Measurements from ENCODE around the gene PPP1R13B.

DNA sequence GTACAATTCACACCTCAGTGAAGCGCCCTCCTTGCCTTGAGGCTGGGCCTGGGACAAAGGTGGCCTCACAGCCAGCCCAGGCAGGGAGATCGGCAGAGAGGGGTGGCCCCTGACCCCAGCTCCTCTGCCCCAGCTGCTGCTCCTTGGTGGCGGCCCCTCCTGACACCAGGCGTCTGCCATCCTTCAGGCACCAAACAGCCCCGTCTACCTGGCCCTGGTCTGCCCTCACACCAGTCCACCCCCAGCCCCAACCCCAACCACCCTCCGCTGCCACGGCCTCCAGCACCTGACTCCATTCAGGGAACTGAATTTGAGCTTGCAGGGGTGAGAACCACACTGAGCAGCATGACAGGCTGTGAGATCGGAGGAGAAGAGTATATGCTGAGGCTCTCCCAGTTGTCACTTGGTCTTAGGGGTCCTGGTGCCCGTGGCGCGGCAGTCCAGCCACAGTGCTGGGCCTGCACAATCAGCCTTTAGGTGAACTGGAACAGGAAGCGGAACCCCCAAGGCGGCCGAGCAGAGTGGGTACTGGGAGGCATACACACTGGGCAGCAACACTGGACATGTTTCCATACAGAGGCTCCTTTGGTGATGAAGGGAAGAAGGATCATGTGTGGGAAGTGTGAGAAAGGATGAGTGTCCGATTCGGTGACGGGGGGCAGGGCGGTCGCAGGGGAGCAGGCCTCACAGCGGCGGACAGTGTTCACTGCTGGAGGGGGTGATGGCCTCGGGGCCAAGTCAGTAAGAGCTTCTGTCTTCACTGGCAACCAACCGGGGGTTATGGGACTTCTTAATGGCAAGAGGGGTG is 113.1 kb downstream of the PPP1R13B start:
- TF ChIP-seq, protein P1, sequence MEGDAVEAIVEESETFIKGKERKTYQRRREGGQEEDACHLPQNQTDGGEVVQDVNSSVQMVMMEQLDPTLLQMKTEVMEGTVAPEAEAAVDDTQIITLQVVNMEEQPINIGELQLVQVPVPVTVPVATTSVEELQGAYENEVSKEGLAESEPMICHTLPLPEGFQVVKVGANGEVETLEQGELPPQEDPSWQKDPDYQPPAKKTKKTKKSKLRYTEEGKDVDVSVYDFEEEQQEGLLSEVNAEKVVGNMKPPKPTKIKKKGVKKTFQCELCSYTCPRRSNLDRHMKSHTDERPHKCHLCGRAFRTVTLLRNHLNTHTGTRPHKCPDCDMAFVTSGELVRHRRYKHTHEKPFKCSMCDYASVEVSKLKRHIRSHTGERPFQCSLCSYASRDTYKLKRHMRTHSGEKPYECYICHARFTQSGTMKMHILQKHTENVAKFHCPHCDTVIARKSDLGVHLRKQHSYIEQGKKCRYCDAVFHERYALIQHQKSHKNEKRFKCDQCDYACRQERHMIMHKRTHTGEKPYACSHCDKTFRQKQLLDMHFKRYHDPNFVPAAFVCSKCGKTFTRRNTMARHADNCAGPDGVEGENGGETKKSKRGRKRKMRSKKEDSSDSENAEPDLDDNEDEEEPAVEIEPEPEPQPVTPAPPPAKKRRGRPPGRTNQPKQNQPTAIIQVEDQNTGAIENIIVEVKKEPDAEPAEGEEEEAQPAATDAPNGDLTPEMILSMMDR (IDR thresholded peaks at IDR 0.05), result no peak
- TF ChIP-seq POLR2A (IDR thresholded peaks at IDR 0.05), result no peak

All from esophagus squamous epithelium (tissue), 4 donors.